Nephron (organoid): ENCODE results near the gene TFF2.

ENCODE experiments used
- H3K27ac Mint-ChIP-seq, 3 experiments: 2 replicates each; pipeline ENCODE4 v1.8.0; 2020; ENCODE audit warnings: mixed read lengths in 3 of 3, mild to moderate bottlenecking in 2 of 3, moderate library complexity in 1 of 3
- H3K27me3 Mint-ChIP-seq: 2 replicates; pipeline ENCODE4 v1.8.0; 2021; ENCODE audit warnings: low read depth, mild to moderate bottlenecking, moderate library complexity, mixed read lengths
- H3K36me3 Mint-ChIP-seq: 2 replicates; pipeline ENCODE4 v1.8.0; 2020; ENCODE audit warnings: low read depth, mixed read lengths
- H3K4me1 Mint-ChIP-seq: 2 replicates; pipeline ENCODE4 v1.8.0; 2020; ENCODE audit warnings: mixed read lengths
- H3K4me3 Mint-ChIP-seq, 3 experiments: 2 replicates each; pipeline ENCODE4 v1.8.0; 2020; ENCODE audit warnings: mild to moderate bottlenecking in 3 of 3, mixed read lengths in 3 of 3, moderate library complexity in 2 of 3
- H3K9me3 Mint-ChIP-seq: 2 replicates; pipeline ENCODE4 v1.8.0; 2020; ENCODE audit warnings: mixed read lengths
- CTCF ChIP-seq, 3 experiments: fragments of 200-600 bp; sonication (generic); IDR thresholded peaks; one replicate each; pipeline ENCODE4 v1.5.0; 2021; ENCODE audit warnings: antibody characterized with exemption in 3 of 3; ENCODE audit not compliant: unreplicated experiment in 3 of 3

The TFF2 gene

DNA sequence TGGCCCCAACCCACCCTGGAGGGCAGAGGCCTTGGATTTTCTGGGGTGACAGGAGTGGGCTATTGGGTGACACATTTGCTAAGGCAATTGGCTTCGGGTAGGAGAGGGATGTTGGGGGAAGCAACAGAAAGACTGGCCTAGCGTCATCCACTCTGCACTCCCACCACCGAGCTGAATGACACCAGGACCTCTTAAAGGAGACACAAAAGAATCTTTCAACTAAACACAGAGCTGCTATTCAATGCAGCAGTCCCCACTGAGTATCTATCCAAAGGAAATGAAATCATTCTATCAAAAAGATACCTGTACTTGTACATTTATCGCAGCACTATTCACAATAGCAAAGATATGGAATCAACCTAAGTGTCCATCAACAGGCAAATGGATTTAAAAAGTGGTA, 6.2 kb downstream of the TFF2 start:
- Mint-ChIP-seq H3K9me3 (no peaks in the 10 kb centered on the region), H3K27ac (no peak overlapping the region)

GRCh38 chr21:42343963-42344510, 6.8 kb downstream of the TFF2 start:
- TF ChIP-seq CTCF (IDR thresholded peaks at IDR 0.05; ENCODE audit: unreplicated experiment in 3 of 3) = no peak
- no peak overlapping the region for H3K4me3 Mint-ChIP-seq
- peaks cover 14% of the 10 kb centered on the region for H3K27me3 Mint-ChIP-seq
- peaks cover 6% of the 10 kb centered on the region for H3K4me1 Mint-ChIP-seq
- H3K27ac Mint-ChIP-seq = no peak overlapping the region
- H3K36me3 Mint-ChIP-seq = no peaks in the 10 kb centered on the region
- H3K9me3 Mint-ChIP-seq = no peaks in the 10 kb centered on the region

More for the DNA sequence above, 6.2 kb downstream of the TFF2 start:
- no peak for TF ChIP-seq CTCF (IDR thresholded peaks at IDR 0.05; ENCODE audit: unreplicated experiment in 3 of 3)
- peaks cover 6% of the 10 kb centered on the region for H3K4me1 Mint-ChIP-seq
- no peaks in the 10 kb centered on the region for H3K36me3 Mint-ChIP-seq
- peaks cover 13% of the 10 kb centered on the region for H3K27me3 Mint-ChIP-seq
- no peak overlapping the region for H3K4me3 Mint-ChIP-seq

GRCh38 chr21:42343556-42343955, 7.2 kb downstream of the TFF2 start:
- Mint-ChIP-seq H3K9me3 (no peaks in the 10 kb centered on the region), H3K4me1 (peaks cover 9% of the 10 kb centered on the region), H3K27me3 (peaks cover 14% of the 10 kb centered on the region), H3K36me3 (no peaks in the 10 kb centered on the region), H3K27ac (no peak overlapping the region), H3K4me3 (no peak overlapping the region)
- no peak for TF ChIP-seq CTCF (IDR thresholded peaks at IDR 0.05; ENCODE audit: unreplicated experiment in 3 of 3)

DNA sequence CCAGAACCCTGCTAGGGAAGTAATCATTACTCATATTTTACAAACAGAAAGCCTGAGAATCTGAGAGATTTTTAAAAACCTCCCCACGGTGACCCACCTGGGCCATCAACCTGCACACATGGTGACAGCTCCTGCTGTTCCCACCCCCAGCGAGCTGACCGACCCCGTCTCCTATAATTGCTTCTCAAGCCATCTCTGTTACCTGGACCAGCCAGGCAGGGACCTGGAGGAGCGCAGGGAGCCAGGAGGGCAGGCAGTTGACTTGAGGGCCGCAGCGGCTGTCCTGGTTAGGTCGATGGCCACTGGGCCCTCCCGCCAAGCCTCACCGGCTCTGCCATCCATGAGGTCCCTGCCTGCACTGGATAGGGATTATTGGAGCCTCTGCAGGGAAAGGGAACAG, 7.7 kb downstream of the TFF2 start:
- Mint-ChIP-seq H3K27ac (no peak overlapping the region), H3K36me3 (no peaks in the 10 kb centered on the region), H3K27me3 (peaks cover 15% of the 10 kb centered on the region), H3K4me1 (peaks cover 14% of the 10 kb centered on the region), H3K4me3 (no peak overlapping the region), H3K9me3 (no peaks in the 10 kb centered on the region)
- TF ChIP-seq CTCF (IDR thresholded peaks at IDR 0.05; ENCODE audit: unreplicated experiment in 3 of 3) = no peak

- no peak for TF ChIP-seq CTCF (IDR thresholded peaks at IDR 0.05; ENCODE audit: unreplicated experiment in 3 of 3)
- Mint-ChIP-seq H3K27me3 (peaks cover 22% of the 10 kb centered on the region), H3K9me3 (no peaks in the 10 kb centered on the region), H3K27ac (no peak overlapping the region), H3K4me1 (peaks cover 20% of the 10 kb centered on the region), H3K4me3 (no peak overlapping the region), H3K36me3 (no peaks in the 10 kb centered on the region)
Observed at GRCh38 chr21:42341776-42342542, 8.8 kb downstream of the TFF2 start.
